ENCODE data around the gene RNU5D-1. TPM values are rescaled to one million over a fixed set of nuclear protein-coding genes. Genes with fewer than 3 reads are reported as not detected.

The RNU5D-1 gene
- total and polyA plus RNA-seq, 2 of the 13 experiments (the other 11 are each of a cell fraction or from before 2014, with no cell fraction given), result 165 TPM; not detected in 1

DNA sequence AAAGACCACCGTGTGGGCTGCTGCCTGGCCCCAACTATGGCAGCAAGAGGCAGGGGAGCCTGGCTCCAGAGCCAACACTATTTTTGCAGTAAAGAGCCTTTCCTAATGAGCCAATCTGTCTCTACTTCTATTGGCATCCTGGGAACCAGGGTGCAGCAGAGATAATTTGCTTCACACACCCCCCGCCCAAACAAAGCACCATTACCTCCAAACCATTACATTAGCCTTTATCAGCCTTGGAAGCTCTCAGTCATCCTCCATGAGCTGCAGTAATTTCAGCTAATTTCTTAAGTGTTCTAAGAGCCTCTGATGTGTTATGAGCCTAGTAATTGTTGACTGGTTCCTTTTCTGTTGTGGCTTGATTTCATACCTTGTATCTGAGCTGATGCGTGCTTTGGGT is 34.9 kb downstream of the RNU5D-1 start:
- H3K27ac ChIP-seq (ENCODE audit: extremely low read length, insufficient read depth, low read length), result no peak overlapping the region
- H3K79me2 ChIP-seq (ENCODE audit: insufficient read depth, low read length), result no peaks in the 10 kb centered on the region
- CTCF ChIA-PET (ENCODE audit: low intra/inter-chr PET ratio, low total read pairs), result no interaction called here
- WGBS (ENCODE audit: low lambda C conversion rate), result 84% methylated on average over 3 of the region's 3 CpGs
- H3K9me3 ChIP-seq (ENCODE audit: low read length), result no peaks in the 10 kb centered on the region
- intact Hi-C loops (cut with micrococcal nuclease; ENCODE audit: unreplicated experiment), result no loop called here
- no peaks in the 10 kb centered on the region for H4K20me1 ChIP-seq (ENCODE audit: insufficient read depth, low read length)
- POLR2A ChIA-PET, result interaction anchor here (1.3 to 3.0 kb wide), 2 partner anchors 22 to 26 kb away, joined by 5 to 14 read pairs; partner anchors contain the start of genes ARMH1 and TMEM53
- no peaks in the 10 kb centered on the region for H3K36me3 ChIP-seq (replicated peaks in 1 of 2; ENCODE audit: control insufficient read depth in 1 of 2, insufficient read depth in 2 of 2, low read length in 2 of 2)
- no peak for DNase-seq (ENCODE audit: low spot score)
- H3K4me2 ChIP-seq (ENCODE audit: low read depth, low read length), result no peak overlapping the region
- no peak overlapping the region for H2AFZ ChIP-seq (ENCODE audit: low read length)
- H3K4me1 ChIP-seq (ENCODE audit: insufficient read depth, low read length), result peaks cover 40% of the 10 kb centered on the region
- no peak overlapping the region for H3K9ac ChIP-seq (ENCODE audit: insufficient read depth, low read depth, low read length)
- no peak for FAIRE-seq
- BruUV-seq (replicated peaks), result no TSS peak
- no peak overlapping the region for H3K4me3 ChIP-seq (replicated peaks in 1 of 3; ENCODE audit: insufficient read depth in 1 of 3, low read depth in 2 of 3, low read length in 3 of 3)
- in situ Hi-C loops (cut with HindIII; ENCODE audit: extremely low pct_ligation_motif_present, low pct_unique_long_range_greater_than_20kb), result no loop called here
- H3K27me3 ChIP-seq (ENCODE audit: control insufficient read depth in 1 of 2, insufficient read depth in 2 of 2, low read length in 2 of 2), result no peaks in the 10 kb centered on the region
- no peak for ATAC-seq
- TF ChIP-seq, protein P1, sequence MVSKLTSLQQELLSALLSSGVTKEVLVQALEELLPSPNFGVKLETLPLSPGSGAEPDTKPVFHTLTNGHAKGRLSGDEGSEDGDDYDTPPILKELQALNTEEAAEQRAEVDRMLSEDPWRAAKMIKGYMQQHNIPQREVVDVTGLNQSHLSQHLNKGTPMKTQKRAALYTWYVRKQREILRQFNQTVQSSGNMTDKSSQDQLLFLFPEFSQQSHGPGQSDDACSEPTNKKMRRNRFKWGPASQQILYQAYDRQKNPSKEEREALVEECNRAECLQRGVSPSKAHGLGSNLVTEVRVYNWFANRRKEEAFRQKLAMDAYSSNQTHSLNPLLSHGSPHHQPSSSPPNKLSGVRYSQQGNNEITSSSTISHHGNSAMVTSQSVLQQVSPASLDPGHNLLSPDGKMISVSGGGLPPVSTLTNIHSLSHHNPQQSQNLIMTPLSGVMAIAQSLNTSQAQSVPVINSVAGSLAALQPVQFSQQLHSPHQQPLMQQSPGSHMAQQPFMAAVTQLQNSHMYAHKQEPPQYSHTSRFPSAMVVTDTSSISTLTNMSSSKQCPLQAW (CRISPR knock-in tag; IDR thresholded peaks at IDR 0.05), result no peak
- TF ChIP-seq ZNF674 (CRISPR knock-in tag; IDR thresholded peaks at IDR 0.05; ENCODE audit: low read depth) (no peak), SMAD9 (CRISPR knock-in tag; IDR thresholded peaks at IDR 0.05) (no peak), TBL1XR1 (IDR thresholded peaks at IDR 0.05; ENCODE audit: borderline replicate concordance, low read length, partially characterized antibody) (no peak), DNMT3B (CRISPR knock-in tag; conservative IDR thresholded peaks at IDR 0.05) (no peak)

DNA sequence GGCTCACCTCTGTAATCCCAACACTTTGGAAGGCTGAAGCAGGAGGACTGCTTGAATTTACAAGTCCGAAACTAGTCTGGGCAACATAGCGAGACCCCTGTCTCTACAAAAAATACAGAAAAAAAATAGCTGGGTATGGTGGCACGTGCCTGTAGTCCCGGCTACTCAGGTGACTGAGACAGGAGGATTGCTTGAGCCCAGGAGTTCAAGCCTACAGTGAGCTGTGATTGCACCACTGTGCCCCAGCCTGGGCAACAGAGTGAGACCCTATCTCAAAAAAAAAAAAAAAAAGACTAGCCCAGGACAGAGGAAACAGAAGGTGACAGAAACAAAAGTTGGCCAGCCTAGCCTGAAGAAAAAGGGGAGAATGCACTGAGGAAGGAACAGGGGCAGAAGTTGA is 35.3 kb downstream of the RNU5D-1 start:
- BruUV-seq (replicated peaks), result no TSS peak
- H3K9me3 ChIP-seq (ENCODE audit: low read length), result no peaks in the 10 kb centered on the region
- intact Hi-C loops (cut with micrococcal nuclease; ENCODE audit: unreplicated experiment) (no loop called here), in situ Hi-C loops (cut with HindIII; ENCODE audit: extremely low pct_ligation_motif_present, low pct_unique_long_range_greater_than_20kb) (no loop called here)
- H3K9ac ChIP-seq (ENCODE audit: insufficient read depth, low read depth, low read length), result no peak overlapping the region
- WGBS (ENCODE audit: low lambda C conversion rate), result 70% methylated on average over 4 of the region's 4 CpGs
- no peak overlapping the region for H3K4me3 ChIP-seq (replicated peaks in 1 of 3; ENCODE audit: insufficient read depth in 1 of 3, low read depth in 2 of 3, low read length in 3 of 3)
- H3K4me2 ChIP-seq (ENCODE audit: low read depth, low read length), result no peak overlapping the region
- POLR2A ChIA-PET, result interaction anchor here (3.0 kb wide), 1 partner anchor 26 kb away, joined by 14 read pairs; no protein-coding TSS in a partner anchor
- no peaks in the 10 kb centered on the region for H3K36me3 ChIP-seq (replicated peaks in 1 of 2; ENCODE audit: control insufficient read depth in 1 of 2, insufficient read depth in 2 of 2, low read length in 2 of 2)
- TF ChIP-seq SUZ12 (IDR thresholded peaks at IDR 0.05; ENCODE audit: low read depth, low read length) (no peak), ZNF749 (CRISPR knock-in tag; IDR thresholded peaks at IDR 0.05; ENCODE audit: borderline replicate concordance) (no peak), ZNF121 (CRISPR knock-in tag; IDR thresholded peaks at IDR 0.05) (peak; percentile 85)
- DNase-seq (ENCODE audit: low spot score) (no peak), ATAC-seq (no peak), FAIRE-seq (no peak)
- H3K4me1 ChIP-seq (ENCODE audit: insufficient read depth, low read length), result peaks cover 35% of the 10 kb centered on the region
- H3K79me2 ChIP-seq (ENCODE audit: insufficient read depth, low read length), result no peaks in the 10 kb centered on the region
- CTCF ChIA-PET (ENCODE audit: low intra/inter-chr PET ratio, low total read pairs), result no interaction called here
- H2AFZ ChIP-seq (ENCODE audit: low read length), result no peak overlapping the region
- no peak overlapping the region for H3K27ac ChIP-seq (ENCODE audit: extremely low read length, insufficient read depth, low read length)
- no peaks in the 10 kb centered on the region for H4K20me1 ChIP-seq (ENCODE audit: insufficient read depth, low read length)
- no peaks in the 10 kb centered on the region for H3K27me3 ChIP-seq (ENCODE audit: control insufficient read depth in 1 of 2, insufficient read depth in 2 of 2, low read length in 2 of 2)

Data from HepG2 (cell line).